Ammon's horn (tissue), 1 donor: ENCODE measurements around the gene CAPN5.
"Not testable (repeated sequence)": the region's sequence is repeated elsewhere in the genome, so short reads cannot be mapped to it uniquely, and the experiment has no call there.

Experiments used
- DNase-seq: peaks from one replicate; pipeline ENCODE4 v3.0.0-alpha.2; 2016; ENCODE audit warnings: low spot score

Gene CAPN5

DNA sequence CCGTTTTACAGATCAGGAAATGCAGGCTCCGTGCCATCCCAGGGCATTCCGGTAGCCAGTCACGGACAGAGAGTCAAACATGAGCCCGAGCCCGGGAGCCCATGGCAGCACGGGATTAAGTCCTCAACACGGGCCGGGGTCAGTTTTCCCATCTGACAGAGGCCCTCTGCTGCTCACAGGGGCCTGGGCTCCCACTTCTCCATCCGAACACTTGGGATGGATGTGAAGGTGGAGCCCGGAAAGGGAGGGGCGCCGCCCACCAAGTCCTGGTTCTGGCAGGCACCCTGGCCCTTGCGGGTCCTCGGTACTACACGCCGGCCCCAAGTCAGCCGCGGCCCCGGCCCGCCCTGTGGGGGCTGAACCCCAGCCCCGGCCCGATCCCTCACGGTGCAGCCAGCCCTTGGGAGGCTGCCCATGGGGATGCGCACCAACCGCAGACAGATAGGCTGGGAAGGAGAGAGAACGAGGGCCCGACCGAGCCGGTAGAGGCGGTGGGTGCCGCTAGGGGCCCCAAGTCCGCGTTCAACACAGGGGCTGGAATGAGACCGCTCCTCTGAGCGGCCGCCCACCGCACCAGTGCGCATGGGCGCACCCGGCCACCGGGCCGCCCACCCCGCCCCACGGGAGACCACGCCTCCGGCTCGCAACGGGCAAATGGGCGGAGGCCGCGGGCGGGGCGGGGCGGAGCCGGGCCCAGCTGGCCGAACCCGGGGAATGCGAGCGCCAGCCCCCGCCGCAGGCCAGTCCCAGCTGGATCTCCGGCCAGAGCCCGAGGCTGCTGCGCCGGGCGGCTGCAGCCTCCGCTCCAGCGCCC, at the start of gene CAPN5:
Gene CAPN5, plus strand, starts transcription at position 743 of the 814 bp plus-strand sequence. CDS start 17,916 bp downstream, outside the sequence.
- peak; percentile 93 for DNase-seq

DNA sequence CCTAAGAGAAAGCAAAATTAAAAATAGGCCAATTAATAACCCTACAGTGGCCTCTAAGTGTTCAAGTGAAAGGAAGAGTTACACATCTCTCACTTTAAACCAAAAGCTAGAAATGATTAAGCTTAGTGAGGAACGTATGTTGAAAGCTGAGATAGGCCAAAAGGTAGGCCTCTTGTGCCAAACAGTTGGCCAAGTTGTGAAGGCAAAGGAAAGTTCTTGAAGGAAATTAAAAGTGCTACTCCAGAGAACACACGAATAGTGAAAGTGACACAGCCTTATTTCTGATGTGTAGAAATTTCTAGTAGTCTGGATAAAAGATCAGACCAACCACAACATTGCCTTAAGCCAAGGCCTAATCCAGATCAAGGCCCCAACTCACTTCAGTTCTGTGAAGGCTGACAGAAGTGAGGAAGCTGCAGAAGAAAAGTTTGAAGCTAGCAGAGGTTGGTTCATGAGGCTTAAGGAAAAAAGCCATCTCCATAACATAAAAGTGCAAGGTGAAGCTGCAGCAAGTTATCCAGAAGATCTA, 48.3 kb upstream of the CAPN5 start:
- DNase-seq, result not testable (repeated sequence)

DNA sequence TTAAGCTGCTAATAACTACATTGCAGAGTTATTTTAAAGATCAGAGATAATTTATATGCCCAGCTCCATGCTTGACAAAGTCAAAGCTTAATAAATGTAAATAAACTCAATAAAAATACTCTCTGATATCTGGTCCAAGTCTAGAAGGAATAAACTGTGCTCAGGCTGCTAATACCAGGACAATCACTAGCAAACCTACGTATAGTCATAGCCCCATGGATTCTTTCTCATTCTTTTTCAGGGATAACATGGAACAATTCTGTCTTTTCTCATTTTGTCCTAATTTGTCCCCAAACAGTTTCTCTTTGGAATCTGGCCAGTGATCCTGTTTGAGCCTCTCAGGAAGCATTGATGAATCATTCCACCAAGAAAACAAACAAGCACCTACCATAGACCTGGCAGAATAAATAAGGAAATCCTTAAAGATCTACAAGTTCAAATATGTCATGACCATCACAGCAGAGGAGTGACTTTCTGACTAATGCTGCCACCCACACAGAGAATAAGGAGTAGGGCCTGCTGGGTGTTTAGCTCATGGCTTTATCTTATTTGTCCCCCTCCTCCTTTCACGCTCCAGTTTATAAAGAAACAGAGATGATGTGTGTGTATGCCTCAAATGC, 46.7 kb upstream of the CAPN5 start:
- DNase-seq, result no peak

GRCh38 chr11:77020734-77021133, 46.0 kb upstream of the CAPN5 start:
- DNase-seq, result no peak

GRCh38 chr11:77024745-77025144, 42.0 kb upstream of the CAPN5 start:
- DNase-seq, result no peak

- no peak for DNase-seq
These were observed 40.5 kb upstream of the CAPN5 start for GRCh38 chr11:77026221-77026620.

GRCh38 chr11:77026743-77027142, 40.0 kb upstream of the CAPN5 start:
- no peak for DNase-seq

DNA sequence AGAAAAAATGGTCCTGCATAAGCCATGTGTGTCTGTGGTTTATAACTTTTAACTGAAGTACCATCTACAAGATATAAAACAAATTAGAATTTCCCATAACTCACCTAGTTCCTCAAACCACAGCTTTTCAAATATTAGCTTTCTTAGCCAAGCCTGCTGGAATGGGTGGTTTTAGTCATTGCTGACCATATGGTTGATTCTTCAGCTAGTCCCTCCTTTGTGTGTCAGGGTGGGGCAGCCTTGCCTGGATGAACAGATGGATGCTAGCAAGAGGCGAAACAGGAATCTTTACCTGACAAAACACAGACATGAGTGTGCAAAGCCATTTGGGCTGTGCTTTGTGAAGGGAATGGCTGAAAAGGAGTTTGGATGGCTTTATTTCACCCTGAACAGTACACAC, 39.5 kb upstream of the CAPN5 start:
- no peak for DNase-seq

DNA sequence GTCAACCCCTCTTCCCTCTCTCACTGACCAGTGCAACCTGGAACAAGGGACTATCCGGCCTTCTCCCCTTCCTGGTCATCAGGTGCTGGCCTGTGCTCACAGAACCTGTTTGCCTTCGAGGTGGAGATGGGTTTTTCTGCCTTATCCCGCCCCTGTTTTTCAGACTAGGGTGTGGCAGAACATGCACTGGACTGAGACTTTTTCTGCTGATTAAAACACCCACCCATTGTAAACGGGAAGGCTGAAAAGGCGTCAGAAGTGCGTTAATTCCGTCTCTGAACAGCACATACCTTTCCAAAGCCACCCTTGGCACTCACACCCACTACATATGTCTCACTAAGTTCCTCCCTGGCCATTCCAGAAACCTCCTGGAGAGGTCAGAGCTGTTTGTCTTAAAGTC, 36.9 kb upstream of the CAPN5 start:
- no peak for DNase-seq

GRCh38 chr11:77030834-77031414, 35.8 kb upstream of the CAPN5 start:
- DNase-seq, result no peak

- DNase-seq, result no peak
These were observed 35.2 kb upstream of the CAPN5 start for GRCh38 chr11:77031599-77031998.

DNA sequence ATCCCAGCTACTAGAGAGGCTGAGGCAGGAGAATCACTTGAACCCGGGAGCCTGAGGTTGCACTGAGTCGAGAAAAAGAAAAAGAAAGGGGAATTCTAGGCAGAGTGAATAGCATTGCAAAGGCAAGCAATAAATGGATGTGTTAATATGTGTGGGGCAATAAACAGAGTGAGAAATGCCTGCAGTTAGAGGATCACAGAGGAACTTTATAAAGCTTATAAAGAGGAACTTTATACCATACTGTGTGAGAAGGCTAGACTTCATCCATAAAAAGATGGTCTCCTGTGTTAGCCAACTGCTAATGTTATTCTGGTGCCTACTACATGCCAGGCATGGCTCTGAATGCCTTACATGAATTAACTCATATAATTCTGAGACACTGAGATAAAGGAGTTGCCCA, 31.7 kb upstream of the CAPN5 start:
- no peak for DNase-seq

GRCh38 chr11:77035580-77035979, 31.2 kb upstream of the CAPN5 start:
- DNase-seq, result no peak

- no peak for DNase-seq
These were observed 30.4 kb upstream of the CAPN5 start for GRCh38 chr11:77036398-77036797.

- no peak for DNase-seq
These were observed 29.7 kb upstream of the CAPN5 start for GRCh38 chr11:77037057-77037456.

- no peak for DNase-seq
These were observed 28.5 kb upstream of the CAPN5 start for GRCh38 chr11:77038029-77038824.

- DNase-seq, result no peak
These were observed 27.9 kb upstream of the CAPN5 start for GRCh38 chr11:77038825-77039326.

DNA sequence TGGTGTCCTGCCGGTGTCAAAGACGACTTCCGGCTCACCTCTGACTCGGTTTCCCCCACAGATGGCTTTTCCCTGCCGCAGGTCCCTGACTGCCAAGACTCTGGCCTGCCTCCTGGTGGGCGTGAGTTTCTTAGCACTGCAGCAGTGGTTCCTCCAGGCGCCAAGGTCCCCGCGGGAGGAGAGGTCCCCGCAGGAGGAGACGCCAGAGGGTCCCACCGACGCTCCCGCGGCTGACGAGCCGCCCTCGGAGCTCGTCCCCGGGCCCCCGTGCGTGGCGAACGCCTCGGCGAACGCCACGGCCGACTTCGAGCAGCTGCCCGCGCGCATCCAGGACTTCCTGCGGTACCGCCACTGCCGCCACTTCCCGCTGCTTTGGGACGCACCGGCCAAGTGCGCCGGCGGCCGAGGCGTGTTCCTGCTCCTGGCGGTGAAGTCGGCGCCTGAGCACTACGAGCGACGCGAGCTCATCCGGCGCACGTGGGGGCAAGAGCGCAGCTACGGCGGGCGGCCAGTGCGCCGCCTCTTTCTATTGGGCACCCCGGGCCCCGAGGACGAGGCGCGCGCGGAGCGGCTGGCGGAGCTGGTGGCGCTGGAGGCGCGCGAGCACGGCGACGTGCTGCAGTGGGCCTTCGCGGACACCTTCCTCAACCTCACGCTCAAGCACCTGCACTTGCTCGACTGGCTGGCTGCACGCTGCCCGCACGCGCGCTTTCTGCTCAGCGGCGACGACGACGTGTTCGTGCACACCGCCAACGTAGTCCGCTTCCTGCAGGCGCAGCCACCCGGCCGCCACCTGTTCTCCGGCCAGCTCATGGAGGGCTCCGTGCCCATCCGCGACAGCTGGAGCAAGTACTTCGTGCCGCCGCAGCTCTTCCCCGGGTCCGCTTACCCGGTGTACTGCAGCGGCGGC, 27.0 kb upstream of the CAPN5 start:
- no peak for DNase-seq

- DNase-seq, result no peak
These were observed 26.4 kb upstream of the CAPN5 start for GRCh38 chr11:77040401-77040777.

- no peak for DNase-seq
These were observed 25.9 kb upstream of the CAPN5 start for GRCh38 chr11:77040889-77041288.
